HCT116 (cell line): Measurements from ENCODE around the gene AP2A1. TPM values are rescaled to one million over a fixed set of nuclear protein-coding genes. Genes with fewer than 3 reads are reported as not detected.

ENCODE experiments used
- ATAC-seq: fragments of 200-7000 bp; cut with Tn5 transposase; 2 replicates; pipeline ENCODE4 v1.9.1; 2020; ENCODE audit warnings: mild to moderate bottlenecking, moderate library complexity
- BruUV-seq: library from RNA; stranded (reverse); fragments of 400-500 nt; replicated peaks from 2 replicates; lab custom pipeline; 2021; lab: Mats Ljungman, UMichigan
- CTCF ChIA-PET: fragments of 300-600 bp; sonication (Branson Sonifier 250); formaldehyde crosslinking; loops from one replicate; lab custom pipeline; 2021; ENCODE audit warnings: antibody characterized with exemption; lab: Charles Lee
- POLR2A ChIA-PET: fragments of 300-600, 350-600 bp; sonication (Branson Sonifier 250); formaldehyde crosslinking; loops from one replicate; lab custom pipeline; 2021; ENCODE audit warnings: antibody characterized with exemption; lab: Charles Lee
- RAD21 ChIA-PET, 2 experiments: fragments of 300-600 bp; sonication (Branson Sonifier 250); formaldehyde crosslinking; loops; one replicate each; lab custom pipeline; 2023; ENCODE audit warnings: low total read pairs in 2 of 2; ENCODE audit not compliant: uncharacterized antibody in 2 of 2, unreplicated experiment in 2 of 2, low non-redundant PET in 1 of 2; lab: Charles Lee
- DNase-seq: peaks from one replicate; pipeline ENCODE4 v3.0.0-alpha.2; 2010; ENCODE audit warnings: low read depth, low spot score
- H2AFZ ChIP-seq: fragments of 200-600 bp; shearing (Covaris generic), sonication (generic); 2 replicates; pipeline ENCODE4 v1.6.1; 2017; ENCODE audit warnings: low read depth, mixed run types, mixed read lengths, antibody characterized with exemption, low read length; ENCODE audit not compliant: poor library complexity, severe bottlenecking
- H3K27ac ChIP-seq: 2 replicates; pipeline ENCODE4 v1.5.1; 2012; ENCODE audit warnings: low read depth, low read length
- H3K27me3 ChIP-seq: fragments of 200-600 bp; sonication (generic); 2 replicates; pipeline ENCODE4 v1.6.1; 2016; ENCODE audit warnings: mixed run types, low read length, mixed read lengths; ENCODE audit not compliant: insufficient read depth
- H3K36me3 ChIP-seq, 2 experiments: fragments of 200-500 bp in 1 of 2; fragments of 200-600 bp in 1 of 2; sonication (Bioruptor generic) in 1 of 2; sonication (generic) in 1 of 2; 2 replicates each; pipeline versions ENCODE4 v1.5.1 to v1.6.1; 2014 to 2016; ENCODE audit warnings: low read length in 2 of 2, inconsistent platforms in 1 of 2, mixed read lengths in 1 of 2, mixed run types in 1 of 2; ENCODE audit not compliant: insufficient read depth in 2 of 2, control insufficient read depth in 1 of 2
- H3K4me1 ChIP-seq, 2 experiments: fragments of 200-600 bp in 1 of 2; sonication (generic) in 1 of 2; 2 replicates each; pipeline versions ENCODE4 v1.5.1 to v1.6.1; 2012 to 2017; ENCODE audit warnings: low read length in 2 of 2, inconsistent platforms in 1 of 2, mild to moderate bottlenecking in 1 of 2, mixed read lengths in 1 of 2, mixed run types in 1 of 2, moderate library complexity in 1 of 2; ENCODE audit not compliant: insufficient read depth in 2 of 2, control insufficient read depth in 1 of 2
- H3K4me2 ChIP-seq: fragments of 200-600 bp; sonication (generic); 2 replicates; pipeline ENCODE4 v1.6.1; 2017; ENCODE audit warnings: mixed run types, low read length, mixed read lengths
- H3K4me3 ChIP-seq, 2 experiments: fragments of 200-600 bp in 1 of 2; sonication (generic) in 1 of 2; replicated peaks in 1 of 2; 2 replicates each; pipeline ENCODE4 v1.5.1; 2011 to 2016; ENCODE audit warnings: low read length in 2 of 2, control low read depth in 1 of 2, low read depth in 1 of 2, mild to moderate bottlenecking in 1 of 2, mixed read lengths in 1 of 2, mixed run types in 1 of 2
- H3K79me2 ChIP-seq: fragments of 200-600 bp; sonication (generic); 2 replicates; pipeline ENCODE4 v1.6.1; 2017; ENCODE audit warnings: mild to moderate bottlenecking, mixed run types, low read length, moderate library complexity, mixed read lengths; ENCODE audit not compliant: insufficient read depth
- H3K9ac ChIP-seq: fragments of 200-600 bp; sonication (generic); 2 replicates; pipeline ENCODE4 v1.6.1; 2016; ENCODE audit warnings: low read length, mixed read lengths
- H3K9me2 ChIP-seq: fragments of 200-600 bp; sonication (generic), shearing (Covaris generic); 2 replicates; pipeline ENCODE4 v1.6.1; 2017; ENCODE audit warnings: mixed run types, mild to moderate bottlenecking, moderate library complexity; ENCODE audit not compliant: insufficient read depth
- H3K9me3 ChIP-seq, 2 experiments: fragments of 200-500 bp in 1 of 2; fragments of 200-600 bp in 1 of 2; sonication (Bioruptor generic) in 1 of 2; sonication (generic) in 1 of 2; 2 replicates each; pipeline ENCODE4 v1.6.1; 2014 to 2017; ENCODE audit warnings: low read length in 2 of 2, mixed read lengths in 2 of 2, inconsistent platforms in 1 of 2, low read depth in 1 of 2, mild to moderate bottlenecking in 1 of 2, mixed run types in 1 of 2, moderate library complexity in 1 of 2; ENCODE audit not compliant: control insufficient read depth in 1 of 2, insufficient read depth in 1 of 2
- H4K20me1 ChIP-seq: fragments of 200-600 bp; sonication (generic), shearing (Covaris generic); 2 replicates; pipeline ENCODE4 v1.6.1; 2017; ENCODE audit warnings: mixed run types, mild to moderate bottlenecking, moderate library complexity; ENCODE audit not compliant: insufficient read depth
- ELF1 ChIP-seq: IDR thresholded peaks from 2 replicates; pipeline ENCODE4 v1.6.1; 2012; ENCODE audit warnings: low read depth, borderline replicate concordance
- EZH2 ChIP-seq: fragments of 200-600 bp; sonication (generic); IDR thresholded peaks from 2 replicates; pipeline ENCODE4 v1.6.1; 2017; ENCODE audit warnings: antibody characterized with exemption, mixed run types
- FOSL1 ChIP-seq: IDR thresholded peaks from 2 replicates; pipeline ENCODE4 v1.6.1; 2012; ENCODE audit warnings: low read depth
- JUND ChIP-seq: IDR thresholded peaks from 2 replicates; pipeline ENCODE4 v1.6.1; 2012
- SIN3A ChIP-seq: IDR thresholded peaks from 2 replicates; pipeline ENCODE4 v1.6.1; 2012; ENCODE audit warnings: low read depth
- TCF7L2 ChIP-seq: IDR thresholded peaks from 2 replicates; pipeline ENCODE4 v1.7.0; 2011; ENCODE audit warnings: borderline replicate concordance, inconsistent platforms; ENCODE audit not compliant: insufficient read depth, insufficient read length; ENCODE audit errors: extremely low read depth
- YY1 ChIP-seq: IDR thresholded peaks from 2 replicates; pipeline ENCODE4 v1.6.1; 2011; ENCODE audit warnings: low read length, low read depth, moderate library complexity, mild to moderate bottlenecking; ENCODE audit not compliant: insufficient replicate concordance; ENCODE audit errors: extremely low read depth
- intact Hi-C: fragments of 100-400 bp; cut with micrococcal nuclease; formaldehyde crosslinking; loops from 2 replicates; pipeline ENCODE4 v1.10.0; 2022
- total RNA-seq: library from RNA; stranded (reverse); gene quantifications from one replicate; pipeline ENCODE4 v1.2.1, GENCODE V29; 2021; ENCODE audit not compliant: unreplicated experiment
- TF ChIP-seq, protein P1 (sequence below): IDR thresholded peaks from 2 replicates; pipeline ENCODE4 v1.6.1; 2012
- TF ChIP-seq, protein P2 (sequence below): IDR thresholded peaks from 2 replicates; pipeline ENCODE4 v1.6.1; 2012

Gene AP2A1
- total RNA-seq, 1 experiment from 2014 or later, result 102 TPM

DNA sequence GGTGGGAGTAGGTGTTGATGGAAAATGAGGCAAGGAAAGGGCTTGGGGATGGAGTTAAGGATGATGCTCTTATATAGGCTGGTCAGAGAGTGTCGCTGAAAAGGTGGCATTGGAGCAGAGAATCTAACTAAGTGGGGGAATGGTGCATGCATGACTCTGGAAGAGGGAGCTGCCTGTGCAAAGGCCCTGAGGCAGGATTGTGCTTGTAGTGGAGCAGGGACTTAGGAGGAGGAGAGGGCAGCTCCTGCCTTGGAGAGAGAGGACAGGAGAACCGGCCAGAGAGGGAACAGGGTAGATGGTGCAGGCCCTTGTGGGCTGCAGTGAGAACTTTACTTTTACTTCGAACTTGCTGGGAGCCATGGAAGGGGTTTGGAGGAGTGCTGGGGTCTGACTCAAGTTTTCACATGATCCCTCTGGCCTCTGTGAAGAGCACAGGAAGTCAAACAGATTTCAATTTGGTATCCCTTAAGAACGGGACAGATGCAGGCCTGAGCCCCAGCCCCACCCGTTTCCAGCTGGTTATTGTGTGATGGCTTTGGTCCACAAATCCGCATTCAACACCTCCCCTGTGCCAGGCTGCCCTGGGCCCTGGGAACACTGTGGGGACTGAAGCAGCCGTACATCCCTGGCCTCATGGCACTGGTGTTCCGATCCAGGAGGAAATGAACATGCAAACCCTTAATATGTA, 7.0 kb downstream of the AP2A1 start:
- no peaks in the 10 kb centered on the region for H4K20me1 ChIP-seq

DNA sequence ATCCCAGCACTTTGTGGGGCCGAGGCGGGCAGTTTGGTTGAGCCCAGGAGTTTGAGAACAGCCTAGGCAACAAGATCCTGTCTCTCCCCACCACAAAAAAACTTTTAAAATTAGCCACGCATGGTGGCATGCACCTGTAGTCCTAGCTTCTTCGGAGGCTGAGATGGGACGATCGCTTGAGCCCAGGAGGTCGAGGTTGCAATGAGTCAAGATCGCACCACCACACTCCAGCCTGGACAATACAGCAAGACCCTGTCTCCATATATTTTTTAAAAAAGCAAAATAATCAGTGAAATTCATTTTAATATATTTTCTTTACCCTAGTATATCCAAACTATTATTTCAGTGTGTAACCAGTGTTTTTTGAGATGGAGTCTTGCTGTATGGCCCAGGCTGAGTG, 8.2 kb downstream of the AP2A1 start:
- Histone ChIP-seq H3K4me3 (no peak overlapping the region), H3K79me2 (peaks cover 9% of the 10 kb centered on the region), H4K20me1 (no peaks in the 10 kb centered on the region), H3K27ac (no peak overlapping the region), H2AFZ (no peak overlapping the region), H3K27me3 (no peaks in the 10 kb centered on the region), H3K4me1 (no peaks in the 10 kb centered on the region), H3K9me2 (no peaks in the 10 kb centered on the region), H3K9me3 (no peaks in the 10 kb centered on the region), H3K9ac (no peak overlapping the region), H3K36me3 (no peaks in the 10 kb centered on the region), H3K4me2 (no peak overlapping the region)
- TF ChIP-seq, protein P1, sequence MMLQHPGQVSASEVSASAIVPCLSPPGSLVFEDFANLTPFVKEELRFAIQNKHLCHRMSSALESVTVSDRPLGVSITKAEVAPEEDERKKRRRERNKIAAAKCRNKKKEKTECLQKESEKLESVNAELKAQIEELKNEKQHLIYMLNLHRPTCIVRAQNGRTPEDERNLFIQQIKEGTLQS, result no peak
- TF ChIP-seq YY1 (no peak), ELF1 (no peak), JUND (no peak), EZH2 (no peak), SIN3A (no peak), FOSL1 (no peak)
- TF ChIP-seq, protein P2, sequence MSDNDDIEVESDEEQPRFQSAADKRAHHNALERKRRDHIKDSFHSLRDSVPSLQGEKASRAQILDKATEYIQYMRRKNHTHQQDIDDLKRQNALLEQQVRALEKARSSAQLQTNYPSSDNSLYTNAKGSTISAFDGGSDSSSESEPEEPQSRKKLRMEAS, result no peak
- ChIA-PET RAD21 (no interaction called here), POLR2A (no interaction called here), CTCF (no interaction called here)
- BruUV-seq, result no TSS peak
- intact Hi-C loops, result no loop called here
- DNase-seq (no peak), ATAC-seq (no peak)

More for the DNA sequence above, 7.0 kb downstream of the AP2A1 start:
- no peaks in the 10 kb centered on the region for H3K27me3 ChIP-seq
- H3K4me1 ChIP-seq, result no peaks in the 10 kb centered on the region
- no peak overlapping the region for H3K9ac ChIP-seq
- peaks cover 20% of the 10 kb centered on the region for H3K79me2 ChIP-seq
- ATAC-seq (no peak), DNase-seq (no peak)
- intact Hi-C loops, result no loop called here
- TF ChIP-seq TCF7L2, result no peak
- ChIA-PET RAD21 (no interaction called here), POLR2A (no interaction called here), CTCF (no interaction called here)
- H3K4me3 ChIP-seq, result no peak overlapping the region
- no peak overlapping the region for H3K27ac ChIP-seq
- H2AFZ ChIP-seq, result no peak overlapping the region
- no peaks in the 10 kb centered on the region for H3K9me3 ChIP-seq
- H3K9me2 ChIP-seq, result no peaks in the 10 kb centered on the region
- no peak overlapping the region for H3K4me2 ChIP-seq
- H3K36me3 ChIP-seq, result no peaks in the 10 kb centered on the region; a peak in 1 of 4 replicates
- BruUV-seq, result no TSS peak
